HG03442 (cell line): Measurements from ENCODE around the gene KLC4.
"Not testable (repeated sequence)": the region's sequence is repeated elsewhere in the genome, so short reads cannot be mapped to it uniquely, and the experiment has no call there.

Experiments used
- ATAC-seq: cut with Tn5 transposase; IDR thresholded peaks from one replicate; pipeline ENCODE4 v1.9.1; 2021; ENCODE audit warnings: mild to moderate bottlenecking, moderate library complexity; ENCODE audit not compliant: unreplicated experiment

Gene KLC4

GRCh38 chr6:43060755-43061633, 1.6 kb downstream of the KLC4 start:
- ATAC-seq, result no peak

- no peak for ATAC-seq
Measured at GRCh38 chr6:43061861-43062260, 2.4 kb downstream of the KLC4 start.

GRCh38 chr6:43062818-43063217, 3.4 kb downstream of the KLC4 start:
- ATAC-seq, result no peak

DNA sequence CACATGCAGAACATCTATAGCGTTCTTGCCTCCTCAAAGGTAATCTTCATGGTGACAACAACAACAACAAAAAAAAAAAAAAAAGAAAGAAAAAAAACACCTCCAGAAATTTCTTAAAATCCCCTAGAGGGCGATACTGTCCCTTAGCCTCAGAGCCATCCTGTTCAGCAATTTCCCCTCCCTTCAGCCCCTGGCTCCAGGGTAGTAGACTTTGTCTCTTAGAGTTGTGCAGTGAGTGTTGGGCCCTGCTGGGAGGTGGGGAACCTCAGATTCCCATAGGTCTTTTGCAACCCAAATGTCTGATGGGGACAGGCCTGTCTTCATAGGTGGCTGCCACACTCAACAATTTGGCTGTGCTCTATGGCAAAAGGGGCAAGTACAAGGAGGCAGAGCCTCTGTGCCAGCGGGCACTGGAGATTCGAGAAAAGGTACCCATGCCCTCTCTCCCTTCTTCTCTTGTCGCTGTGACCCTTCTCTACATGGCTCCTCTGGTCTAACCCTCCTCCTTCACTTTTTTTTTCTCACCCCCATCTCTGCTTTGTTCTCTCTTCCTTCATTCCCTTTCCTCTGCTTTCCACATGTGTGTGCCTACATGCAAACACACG, 10.7 kb downstream of the KLC4 start:
- ATAC-seq, result no peak

DNA sequence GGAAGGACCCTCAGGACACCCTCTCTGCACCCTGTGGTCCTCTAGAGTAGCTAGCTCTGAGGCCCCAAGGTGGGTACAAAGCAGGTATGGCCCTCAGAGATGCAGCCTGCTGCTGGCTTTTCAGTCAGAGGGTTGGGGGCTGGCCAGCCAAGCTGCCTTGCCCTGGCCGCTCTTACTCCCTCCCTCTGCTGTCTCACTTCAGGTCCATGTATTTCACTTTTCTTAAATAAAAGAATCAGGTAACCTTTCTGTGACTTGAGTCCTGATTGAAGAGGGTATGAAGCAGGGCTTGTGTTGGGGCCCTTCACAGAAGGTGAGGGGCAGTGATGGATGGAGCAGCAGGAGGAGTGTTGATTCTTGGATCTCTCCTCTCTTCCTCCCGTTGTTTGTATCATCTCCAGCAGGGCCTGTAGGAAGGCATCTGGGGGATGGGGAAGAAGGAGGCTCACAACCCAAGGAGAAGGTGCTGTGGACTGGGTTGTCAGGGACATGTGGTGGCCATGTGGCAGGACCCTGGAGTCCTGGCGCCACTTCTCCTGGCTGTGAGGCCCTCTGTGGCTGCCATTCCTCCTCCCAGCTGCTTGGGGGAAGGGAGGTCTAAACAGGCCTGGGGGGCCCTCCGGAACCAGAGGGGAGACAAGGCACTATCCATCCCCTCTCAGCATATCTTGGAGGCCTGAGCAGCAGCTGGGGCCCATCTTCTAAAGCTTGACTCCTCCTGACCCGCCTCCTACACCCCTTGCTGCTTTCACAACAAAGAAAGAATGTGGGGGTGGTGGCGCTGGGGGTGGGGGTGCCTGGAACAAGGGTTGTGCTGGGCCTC, 15.6 kb downstream of the KLC4 start:
- no peak for ATAC-seq

GRCh38 chr6:43075670-43076463, 16.4 kb downstream of the KLC4 start, which contains the start of gene PTK7:
TSS of gene PTK7 (plus strand) at chr6:43076314. CDS start at chr6:43076489, 175 bp downstream.
- no peak for ATAC-seq

DNA sequence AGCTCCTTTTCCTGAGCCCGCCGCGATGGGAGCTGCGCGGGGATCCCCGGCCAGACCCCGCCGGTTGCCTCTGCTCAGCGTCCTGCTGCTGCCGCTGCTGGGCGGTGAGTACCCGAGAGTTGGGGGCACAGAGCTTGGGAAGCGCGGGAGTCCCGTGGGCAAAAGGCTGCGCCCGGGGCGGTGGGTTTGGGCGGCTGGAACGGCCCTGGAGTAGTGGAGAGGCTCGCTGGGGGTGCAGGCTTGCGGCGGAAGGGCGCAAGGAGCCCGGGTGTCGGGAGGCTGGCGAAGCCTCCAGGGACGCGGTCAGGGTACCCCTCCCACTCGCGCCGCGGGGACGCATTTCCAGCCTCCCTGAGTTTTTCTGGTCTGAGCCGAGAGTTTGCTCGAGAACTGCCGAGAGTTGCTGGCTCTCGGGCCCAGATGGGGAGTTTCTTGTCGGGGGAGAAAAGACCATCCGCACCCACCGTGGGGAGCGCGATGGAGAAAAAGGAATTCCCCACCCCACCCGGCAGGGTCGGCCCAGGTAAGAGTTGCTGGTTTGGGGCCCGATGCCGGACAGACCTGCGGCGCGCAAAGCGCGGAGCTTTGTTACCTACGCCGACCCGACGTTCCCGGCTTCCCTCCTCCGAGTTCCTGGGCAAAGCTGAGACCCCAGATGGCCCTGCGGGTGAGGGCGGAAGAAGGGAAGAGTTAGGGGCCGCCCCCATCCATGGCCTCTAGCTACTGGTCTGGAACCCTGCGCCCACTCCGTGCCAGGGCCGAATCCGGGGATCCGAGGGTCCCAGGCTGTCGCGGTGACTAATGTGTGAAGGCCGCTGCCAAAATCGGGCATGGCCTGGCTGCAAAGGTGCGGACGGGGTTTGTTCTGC, 17.3 kb downstream of the KLC4 start:
- no peak for ATAC-seq

DNA sequence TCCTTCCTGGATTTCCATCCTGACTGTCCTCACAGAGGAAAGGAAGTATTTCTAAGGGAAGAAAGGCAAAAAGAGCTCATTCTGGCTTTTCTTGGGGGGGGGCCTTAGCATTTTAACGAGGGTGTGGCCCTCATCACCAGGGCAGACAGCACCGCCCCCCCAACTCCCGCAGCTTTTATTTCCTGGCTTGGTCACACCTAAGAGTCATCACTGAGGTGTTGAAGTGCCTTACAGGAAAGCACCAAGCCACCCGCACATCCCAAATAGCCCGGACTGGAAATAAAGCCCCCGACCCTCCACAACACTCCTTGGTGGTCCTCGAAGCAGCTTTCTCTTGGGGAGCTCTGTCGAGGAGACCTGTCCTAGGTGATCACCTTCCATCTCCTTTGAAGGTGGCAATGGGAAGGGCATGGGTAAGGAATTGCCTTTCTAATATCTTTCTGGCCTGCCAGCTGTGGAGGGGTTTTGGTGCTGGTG, 17.9 kb downstream of the KLC4 start:
- no peak for ATAC-seq

DNA sequence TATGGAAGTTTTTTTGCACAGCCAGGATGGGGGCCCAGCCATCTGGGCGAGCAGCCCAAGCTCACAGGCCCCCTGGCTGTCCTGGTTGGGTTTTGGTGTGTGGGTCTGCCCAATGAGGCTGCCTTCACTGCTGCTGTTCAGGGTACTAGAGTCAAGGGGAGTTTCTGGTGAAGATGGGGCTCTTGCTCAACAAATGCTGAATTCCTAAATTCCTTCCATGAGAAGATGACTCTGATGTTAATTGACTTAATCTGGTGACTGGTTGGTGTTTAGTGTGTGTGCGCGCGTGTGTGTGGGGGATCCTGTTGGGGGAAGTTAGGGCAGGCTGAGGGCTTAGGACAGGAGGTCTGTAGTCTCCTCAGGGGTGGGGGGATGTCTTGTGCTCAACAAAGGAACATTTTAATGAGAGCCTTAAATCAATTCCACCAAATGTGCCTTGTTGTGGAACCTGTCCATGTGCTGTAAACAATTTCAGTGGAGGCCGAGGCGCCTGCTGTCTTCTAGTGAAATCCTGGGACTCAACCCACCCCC, 18.6 kb downstream of the KLC4 start:
- no peak for ATAC-seq

GRCh38 chr6:43078691-43079090, 19.3 kb downstream of the KLC4 start:
- ATAC-seq, result no peak

DNA sequence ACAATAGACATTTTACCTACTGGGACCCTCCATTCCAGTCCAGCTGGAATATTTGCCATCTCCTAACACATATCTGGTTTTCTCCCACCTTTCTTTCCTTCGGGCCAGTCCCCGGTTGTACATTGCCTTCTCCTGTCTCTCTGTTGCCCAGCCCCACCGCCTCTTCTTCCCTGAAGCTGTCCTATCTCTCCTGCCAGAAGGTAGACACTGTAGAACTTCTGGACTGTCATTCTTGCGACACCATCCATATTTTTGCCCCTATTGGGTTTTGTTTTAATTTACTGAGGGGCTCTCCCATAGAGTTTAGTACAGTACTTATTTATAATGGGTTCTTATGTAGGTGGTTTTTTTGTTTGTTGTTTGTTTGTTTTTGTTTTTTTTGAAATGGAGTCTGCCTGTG, 21.6 kb downstream of the KLC4 start:
- no peak for ATAC-seq

- not testable (repeated sequence) for ATAC-seq
Measured at GRCh38 chr6:43081922-43082321, 22.5 kb downstream of the KLC4 start.

GRCh38 chr6:43082806-43083655, 23.6 kb downstream of the KLC4 start:
- ATAC-seq, result no peak

DNA sequence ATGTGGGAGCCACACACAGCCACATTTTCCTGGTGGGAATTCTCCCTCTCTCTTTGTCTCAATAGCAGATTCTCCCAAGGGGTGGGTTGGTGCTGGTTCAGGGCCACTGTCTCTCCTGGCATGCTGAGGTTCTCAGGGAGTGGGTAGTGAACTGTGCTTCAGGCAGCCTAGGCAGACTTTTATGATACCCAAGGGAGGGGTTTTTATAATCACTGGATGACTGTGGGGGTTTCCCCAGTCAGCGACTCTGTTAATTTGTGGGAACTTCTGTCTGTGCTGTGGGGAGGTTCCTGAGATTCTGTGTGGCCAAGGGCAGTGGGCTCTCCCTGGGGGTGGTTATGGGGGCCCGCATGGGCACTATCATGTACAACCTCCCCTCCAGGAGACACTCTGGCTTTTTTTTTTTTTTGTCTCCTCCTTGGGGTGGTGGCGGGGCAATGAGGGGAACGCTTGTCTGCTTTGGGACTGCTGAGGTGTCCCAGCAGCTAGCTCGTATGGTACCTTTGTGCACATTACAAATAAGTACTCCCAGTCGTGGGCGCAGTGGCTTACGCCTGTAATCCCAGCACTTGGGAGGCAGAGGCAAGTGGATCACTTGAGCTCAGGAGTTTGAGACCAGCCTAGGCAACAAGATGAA, 26.7 kb downstream of the KLC4 start:
- no peak for ATAC-seq

- no peak for ATAC-seq
Measured at GRCh38 chr6:43088654-43089056, 29.2 kb downstream of the KLC4 start.

- ATAC-seq, result no peak
Measured at GRCh38 chr6:43089467-43089866, 30.0 kb downstream of the KLC4 start.

DNA sequence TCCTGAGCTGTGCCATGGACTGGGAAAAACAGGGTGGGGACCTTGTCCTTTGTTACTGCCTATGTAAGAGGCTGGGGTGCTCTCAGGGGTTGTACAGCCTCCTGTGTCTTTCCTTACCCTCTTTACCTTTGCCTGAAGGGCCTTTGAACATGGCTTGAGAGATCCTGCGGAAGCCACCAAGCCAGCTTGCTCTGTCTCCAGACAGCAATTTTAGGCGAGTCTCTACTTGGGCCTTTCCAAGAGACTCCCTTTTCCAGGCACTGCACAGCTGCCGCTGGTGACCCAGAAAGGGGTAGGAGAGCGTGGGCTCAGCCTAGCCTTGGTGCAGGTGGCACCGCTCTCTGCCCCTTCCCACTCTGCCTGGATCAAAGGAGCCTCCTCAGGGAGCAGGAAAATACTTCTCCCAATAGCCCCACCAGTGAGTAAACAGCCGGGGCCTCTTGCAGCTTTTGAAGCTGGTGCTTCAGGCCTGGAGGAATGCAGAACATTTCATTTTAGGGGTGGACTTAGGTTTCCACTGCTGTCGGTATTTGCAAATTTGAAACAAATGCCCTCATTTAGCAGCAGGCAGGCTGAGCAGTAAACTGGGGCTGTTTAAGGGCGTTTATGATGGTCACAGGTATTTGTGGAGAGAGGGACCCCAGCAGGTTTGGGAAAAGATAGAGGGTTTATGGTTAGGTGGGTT, 30.6 kb downstream of the KLC4 start:
- ATAC-seq, result no peak
